PC-3 (cell line): ENCODE results near the gene PCDHB5. TPM values are rescaled to one million over a fixed set of nuclear protein-coding genes. Genes with fewer than 3 reads are reported as not detected.
"Not testable (repeated sequence)": the region's sequence is repeated elsewhere in the genome, so short reads cannot be mapped to it uniquely, and the experiment has no call there.

ENCODE experiments used
- ATAC-seq: fragments of 200-7000 bp; cut with Tn5 transposase; 2 replicates; pipeline ENCODE4 v1.9.1; 2020; ENCODE audit warnings: mild to moderate bottlenecking, moderate library complexity
- BruUV-seq: library from RNA; stranded (reverse); fragments of 400-500 nt; replicated peaks from 2 replicates; lab custom pipeline; 2021; lab: Mats Ljungman, UMichigan
- CTCF ChIA-PET: fragments of 300-600 bp; sonication (Branson Sonifier 250); formaldehyde crosslinking; loops from one replicate; lab custom pipeline; 2022; ENCODE audit warnings: antibody characterized with exemption; lab: Charles Lee
- POLR2A ChIA-PET: fragments of 300-600 bp; sonication (Branson Sonifier 250); formaldehyde crosslinking; loops from one replicate; lab custom pipeline; 2022; ENCODE audit warnings: antibody characterized with exemption; ENCODE audit not compliant: unreplicated experiment; lab: Charles Lee
- DNase-seq: peaks from one replicate; pipeline ENCODE4 v3.0.0-alpha.2; 2015
- H2AFZ ChIP-seq: fragments of 300-600 bp; sonication (generic); 2 replicates; pipeline ENCODE4 v1.6.0; 2016; ENCODE audit warnings: antibody characterized with exemption, low read length
- H3F3A ChIP-seq: fragments of 300-600 bp; sonication (generic); one replicate; pipeline ENCODE4 v1.6.0; 2017; ENCODE audit warnings: antibody characterized with exemption, low read length, control low read depth, mild to moderate bottlenecking; ENCODE audit not compliant: unreplicated experiment
- H3K27ac ChIP-seq: fragments of 300-600 bp; sonication (generic); 2 replicates; pipeline ENCODE4 v1.5.1; 2016; ENCODE audit warnings: mild to moderate bottlenecking, low read length
- H3K27me3 ChIP-seq: fragments of 300-600 bp; sonication (generic); 2 replicates; pipeline ENCODE4 v1.6.1; 2016; ENCODE audit warnings: low read length, mixed read lengths
- H3K36me3 ChIP-seq: fragments of 300-600 bp; sonication (generic); 2 replicates; pipeline ENCODE4 v1.6.1; 2016; ENCODE audit warnings: low read depth, mixed run types, low read length, mixed read lengths
- H3K4me1 ChIP-seq: fragments of 300-600 bp; sonication (generic); 2 replicates; pipeline ENCODE4 v1.5.1; 2016; ENCODE audit warnings: low read length; ENCODE audit not compliant: insufficient read depth
- H3K4me2 ChIP-seq: fragments of 300-600 bp; sonication (generic); 2 replicates; pipeline ENCODE4 v1.6.0; 2016; ENCODE audit warnings: low read length
- H3K4me3 ChIP-seq: fragments of 300-600 bp; sonication (generic); 2 replicates; pipeline ENCODE4 v1.5.1; 2016; ENCODE audit warnings: mild to moderate bottlenecking, low read length, mixed read lengths
- H3K79me2 ChIP-seq: fragments of 300-600 bp; sonication (generic); 2 replicates; pipeline ENCODE4 v1.6.1; 2017; ENCODE audit warnings: low read length, mixed read lengths
- H3K9ac ChIP-seq: fragments of 300-600 bp; sonication (generic); 2 replicates; pipeline ENCODE4 v1.6.0; 2016; ENCODE audit warnings: mild to moderate bottlenecking, low read length
- H3K9me2 ChIP-seq: fragments of 300-600 bp; sonication (generic); replicated peaks from 2 replicates; pipeline ENCODE4 v1.6.1; 2016; ENCODE audit warnings: mixed run types, low read length, mixed read lengths
- H3K9me3 ChIP-seq: fragments of 300-600 bp; sonication (generic); 2 replicates; pipeline ENCODE4 v1.6.1; 2016; ENCODE audit warnings: low read length, mixed read lengths
- H4K20me1 ChIP-seq: fragments of 300-600 bp; sonication (generic); 2 replicates; pipeline ENCODE4 v1.6.1; 2016; ENCODE audit warnings: low read length, mixed read lengths
- EZH2 ChIP-seq: fragments of 300-600 bp; sonication (generic); IDR thresholded peaks from one replicate; pipeline ENCODE4 v1.6.1; 2017; ENCODE audit warnings: antibody characterized with exemption, mild to moderate bottlenecking, low read length; ENCODE audit not compliant: unreplicated experiment
- EZH2phosphoT487 ChIP-seq: fragments of 300-600 bp; sonication (generic); IDR thresholded peaks from 2 replicates; pipeline ENCODE4 v1.6.1; 2018; ENCODE audit warnings: mild to moderate bottlenecking, antibody characterized with exemption, low read length, borderline replicate concordance
- intact Hi-C: fragments of 100-400 bp; cut with micrococcal nuclease; formaldehyde crosslinking; loops from 2 replicates; pipeline ENCODE4 v1.9.0; 2023
- total RNA-seq: library from RNA; depleted of rRNA; stranded (reverse); fragments of >200 nt; gene quantifications from 2 replicates; pipeline ENCODE4 v1.2.3, GENCODE V29; 2014
- TF ChIP-seq, protein P1 (sequence below): fragments of 300-600 bp; sonication (generic); conservative IDR thresholded peaks from 2 replicates; pipeline ENCODE4 v1.5.1; 2017; ENCODE audit warnings: antibody characterized with exemption, low read depth, mild to moderate bottlenecking, low read length

PCDHB5 gene
- total RNA-seq, 1 experiment from 2014 or later = 0.69 TPM

DNA sequence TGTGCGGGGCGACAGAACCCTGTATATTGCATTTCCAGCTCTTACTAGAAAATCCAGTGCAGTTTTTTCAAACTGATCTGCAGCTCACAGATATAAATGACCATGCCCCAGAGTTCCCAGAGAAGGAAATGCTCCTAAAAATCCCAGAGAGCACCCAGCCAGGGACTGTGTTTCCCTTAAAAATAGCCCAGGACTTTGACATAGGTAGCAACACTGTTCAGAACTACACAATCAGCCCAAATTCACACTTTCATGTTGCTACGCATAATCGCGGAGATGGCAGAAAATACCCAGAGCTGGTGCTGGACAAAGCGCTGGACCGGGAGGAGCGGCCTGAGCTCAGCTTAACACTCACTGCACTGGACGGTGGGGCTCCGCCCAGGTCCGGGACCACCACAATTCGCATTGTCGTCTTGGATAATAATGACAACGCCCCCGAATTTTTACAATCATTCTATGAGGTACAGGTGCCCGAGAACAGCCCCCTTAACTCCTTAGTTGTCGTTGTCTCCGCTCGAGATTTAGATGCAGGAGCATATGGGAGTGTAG lies 786 bp downstream of the PCDHB5 start:
- ChIA-PET CTCF (no interaction called here), POLR2A (no interaction called here)
- Histone ChIP-seq H3K79me2 (no peaks in the 10 kb centered on the region), H3K9me2 (no peaks in the 10 kb centered on the region), H3K4me3 (no peak overlapping the region), H3K4me1 (no peaks in the 10 kb centered on the region), H3K36me3 (no peaks in the 10 kb centered on the region), H3K4me2 (no peak overlapping the region), H3K9ac (no peak overlapping the region), H4K20me1 (no peaks in the 10 kb centered on the region), H2AFZ (no peak overlapping the region), H3K27ac (no peak overlapping the region), H3F3A (no peaks in the 10 kb centered on the region), H3K9me3 (no peaks in the 10 kb centered on the region), H3K27me3 (no peaks in the 10 kb centered on the region)
- BruUV-seq = no TSS peak
- intact Hi-C loops = no loop called here
- TF ChIP-seq EZH2phosphoT487 = no peak
- TF ChIP-seq EZH2 = no peak
- TF ChIP-seq, protein P1, sequence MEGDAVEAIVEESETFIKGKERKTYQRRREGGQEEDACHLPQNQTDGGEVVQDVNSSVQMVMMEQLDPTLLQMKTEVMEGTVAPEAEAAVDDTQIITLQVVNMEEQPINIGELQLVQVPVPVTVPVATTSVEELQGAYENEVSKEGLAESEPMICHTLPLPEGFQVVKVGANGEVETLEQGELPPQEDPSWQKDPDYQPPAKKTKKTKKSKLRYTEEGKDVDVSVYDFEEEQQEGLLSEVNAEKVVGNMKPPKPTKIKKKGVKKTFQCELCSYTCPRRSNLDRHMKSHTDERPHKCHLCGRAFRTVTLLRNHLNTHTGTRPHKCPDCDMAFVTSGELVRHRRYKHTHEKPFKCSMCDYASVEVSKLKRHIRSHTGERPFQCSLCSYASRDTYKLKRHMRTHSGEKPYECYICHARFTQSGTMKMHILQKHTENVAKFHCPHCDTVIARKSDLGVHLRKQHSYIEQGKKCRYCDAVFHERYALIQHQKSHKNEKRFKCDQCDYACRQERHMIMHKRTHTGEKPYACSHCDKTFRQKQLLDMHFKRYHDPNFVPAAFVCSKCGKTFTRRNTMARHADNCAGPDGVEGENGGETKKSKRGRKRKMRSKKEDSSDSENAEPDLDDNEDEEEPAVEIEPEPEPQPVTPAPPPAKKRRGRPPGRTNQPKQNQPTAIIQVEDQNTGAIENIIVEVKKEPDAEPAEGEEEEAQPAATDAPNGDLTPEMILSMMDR = no peak
- DNase-seq = no peak
- ATAC-seq = no peak

DNA sequence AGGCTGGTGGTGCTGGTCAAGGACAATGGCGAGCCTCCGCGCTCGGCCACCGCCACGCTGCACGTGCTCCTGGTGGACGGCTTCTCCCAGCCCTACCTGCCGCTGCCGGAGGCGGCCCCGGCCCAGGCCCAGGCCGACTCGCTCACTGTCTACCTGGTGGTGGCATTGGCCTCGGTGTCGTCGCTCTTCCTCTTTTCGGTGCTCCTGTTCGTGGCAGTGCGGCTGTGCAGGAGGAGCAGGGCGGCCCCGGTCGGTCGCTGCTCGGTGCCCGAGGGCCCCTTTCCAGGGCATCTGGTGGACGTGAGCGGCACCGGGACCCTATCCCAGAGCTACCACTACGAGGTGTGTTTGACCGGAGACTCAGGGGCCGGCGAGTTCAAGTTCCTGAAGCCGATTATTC lies 2.3 kb downstream of the PCDHB5 start:
- H3K27me3 ChIP-seq, H3K4me1 ChIP-seq, H2AFZ ChIP-seq, H3K9me2 ChIP-seq, H3K9ac ChIP-seq, POLR2A ChIA-PET, H3K79me2 ChIP-seq, H3K4me2 ChIP-seq, H3K9me3 ChIP-seq, intact Hi-C loops, H4K20me1 ChIP-seq, H3F3A ChIP-seq, CTCF ChIA-PET, H3K4me3 ChIP-seq, DNase-seq, ATAC-seq, H3K36me3 ChIP-seq, H3K27ac ChIP-seq, BruUV-seq: not testable (repeated sequence)

- no peaks in the 10 kb centered on the region for H3K9me3 ChIP-seq
- no peak for TF ChIP-seq EZH2
- TF ChIP-seq, protein P1 = no peak
- no peak for TF ChIP-seq EZH2phosphoT487
- no peaks in the 10 kb centered on the region for H3K9me2 ChIP-seq
- no peaks in the 10 kb centered on the region for H4K20me1 ChIP-seq
- no TSS peak for BruUV-seq
- no peaks in the 10 kb centered on the region for H3K4me1 ChIP-seq
- no peak within 1 kb of the TSS for H2AFZ ChIP-seq
- POLR2A ChIA-PET = no interaction called here
- no peaks in the 10 kb centered on the region for H3F3A ChIP-seq
- DNase-seq (no peak), ATAC-seq (no peak)
- CTCF ChIA-PET = no interaction called here
- intact Hi-C loops = no loop called here
- no peaks in the 10 kb centered on the region for H3K36me3 ChIP-seq
- no peak within 1 kb of the TSS for H3K27ac ChIP-seq
- H3K4me2 ChIP-seq = no peak within 1 kb of the TSS
- no peaks in the 10 kb centered on the region for H3K79me2 ChIP-seq
- no peaks in the 10 kb centered on the region for H3K27me3 ChIP-seq
- H3K9ac ChIP-seq = no peak within 1 kb of the TSS
- H3K4me3 ChIP-seq = no peak within 1 kb of the TSS
These were observed 14.8 kb downstream of the PCDHB5 start, which contains the start of gene PCDHB6 for GRCh38 chr5:141149812-141150211. PCDHB6 (plus strand) TSS chr5:141150057; CDS start chr5:141150258, 201 bp downstream.
